GM21717 (cell line): Measurements from ENCODE around the gene PARL.
"Not testable (repeated sequence)": the region's sequence is repeated elsewhere in the genome, so short reads cannot be mapped to it uniquely, and the experiment has no call there.

Experiments used
- ATAC-seq: cut with Tn5 transposase; IDR thresholded peaks from one replicate; pipeline ENCODE4 v1.9.1; 2021; ENCODE audit warnings: mild to moderate bottlenecking, moderate library complexity; ENCODE audit not compliant: unreplicated experiment

Gene PARL

DNA sequence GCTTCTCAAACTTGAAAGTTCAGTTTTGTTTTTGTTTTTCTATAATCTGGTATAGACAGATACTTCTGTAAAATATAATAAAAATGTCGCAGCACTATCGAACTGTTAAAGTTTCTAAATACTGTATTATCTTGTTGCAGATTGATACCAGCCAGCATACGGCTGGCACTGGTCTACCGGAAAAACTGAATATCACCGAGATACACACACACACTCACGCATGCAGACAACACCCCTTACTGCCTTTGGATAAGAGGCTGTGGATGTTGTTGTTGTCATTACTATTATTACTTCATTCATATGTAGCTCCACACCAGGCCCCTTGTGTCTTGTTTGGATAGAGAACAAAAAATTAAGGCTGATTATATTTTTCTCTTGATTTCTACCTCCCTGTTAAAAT is 91.7 kb downstream of the PARL start:
- no peak for ATAC-seq

- no peak for ATAC-seq
These were observed 94.0 kb downstream of the PARL start for GRCh38 chr3:183790700-183791099.

DNA sequence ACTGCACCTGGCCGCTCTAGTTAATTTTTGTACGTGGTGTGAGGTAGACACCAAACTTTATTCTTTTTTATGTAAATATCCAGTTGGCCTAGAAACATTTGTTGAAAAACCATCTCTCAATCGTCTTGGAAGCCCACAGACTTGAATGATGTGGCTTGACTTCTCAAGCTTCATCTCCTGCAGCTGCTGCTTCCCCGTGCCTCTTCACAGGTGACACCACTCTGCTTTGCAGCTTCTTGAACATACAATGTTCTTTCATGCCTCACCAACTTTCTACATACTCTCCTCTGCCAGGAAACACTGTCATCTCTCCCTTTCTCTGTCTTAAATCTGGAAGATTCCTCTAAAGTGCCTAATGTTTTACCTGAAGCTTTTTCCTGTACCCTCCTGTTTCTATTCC is 94.9 kb downstream of the PARL start:
- no peak for ATAC-seq

- ATAC-seq: not testable (repeated sequence)
These were observed 100.2 kb downstream of the PARL start for GRCh38 chr3:183784503-183784902.

DNA sequence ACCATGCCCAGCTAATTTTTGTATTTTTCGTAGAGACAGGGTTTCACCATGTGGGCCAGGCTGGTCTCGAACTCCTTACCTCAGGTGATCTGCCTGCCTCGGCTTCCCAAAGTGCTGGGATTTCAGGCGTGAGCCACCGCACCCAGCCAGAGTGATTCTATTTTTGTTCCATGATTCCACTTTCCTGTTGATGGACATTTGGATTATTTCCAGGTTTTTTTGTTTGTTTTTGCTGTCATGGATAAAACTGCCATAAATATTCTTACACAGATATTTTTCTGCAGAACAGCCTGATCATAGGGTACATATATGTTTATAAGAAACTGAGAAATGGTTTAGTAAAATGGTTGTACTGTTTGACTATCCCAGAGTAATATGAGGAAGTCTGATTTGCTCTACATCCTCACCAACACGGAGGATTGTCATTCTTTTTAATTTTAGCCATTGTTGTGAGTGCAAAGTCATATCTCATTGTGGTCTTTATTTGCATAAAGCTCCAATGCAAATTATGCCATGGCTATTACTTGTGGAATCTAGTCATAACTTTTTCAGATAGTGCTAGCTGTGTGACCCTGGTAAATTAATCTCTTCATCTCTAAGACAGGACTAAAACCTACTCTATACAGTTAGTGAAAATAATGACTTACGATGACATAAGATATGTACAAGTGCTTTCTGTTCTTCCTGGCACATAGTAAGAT is 102.0 kb downstream of the PARL start:
- no peak for ATAC-seq

DNA sequence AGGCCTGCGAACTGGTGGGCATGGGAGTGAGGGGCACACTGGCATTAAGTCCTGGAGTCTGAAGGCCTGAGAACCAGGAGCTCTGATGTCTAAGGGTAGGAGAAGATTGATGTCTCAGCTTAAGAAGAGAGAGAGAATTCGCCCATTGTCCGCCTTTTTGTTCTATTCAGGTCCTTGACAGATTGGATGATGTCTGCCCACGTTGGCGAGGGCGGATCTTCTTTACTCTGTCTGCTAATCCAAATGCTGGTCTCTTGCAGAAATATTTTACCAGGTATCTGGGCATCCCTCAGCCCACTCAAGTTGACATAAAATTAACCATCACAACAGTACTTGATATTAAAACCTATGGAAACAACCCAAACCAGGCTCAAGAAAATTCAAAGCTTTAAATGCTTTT is 103.4 kb downstream of the PARL start:
- no peak for ATAC-seq

GRCh38 chr3:183779896-183780465 is 104.7 kb downstream of the PARL start:
- ATAC-seq: no peak
